H9 (cell line): ENCODE measurements around the gene PCID2. TPM values are rescaled to one million over a fixed set of nuclear protein-coding genes. Genes with fewer than 3 reads are reported as not detected.

Source experiments
- DNase-seq: peaks from one replicate; pipeline ENCODE4 v3.0.0-alpha.2; 2017
- H2AFZ ChIP-seq: one replicate; pipeline ENCODE4 v1.6.1; 2013; ENCODE audit warnings: mild to moderate bottlenecking, low read length, control low read depth, moderate library complexity
- H2AK5ac ChIP-seq: 2 replicates; pipeline ENCODE4 v1.6.1; 2013; ENCODE audit warnings: low read length, control low read depth, mixed read lengths; ENCODE audit not compliant: insufficient read length
- H2BK120ac ChIP-seq: one replicate; pipeline ENCODE4 v1.6.1; 2013; ENCODE audit warnings: low read depth, mild to moderate bottlenecking, low read length, control low read depth, inconsistent platforms; ENCODE audit not compliant: poor library complexity, severe bottlenecking
- H2BK12ac ChIP-seq: 2 replicates; pipeline ENCODE4 v1.6.1; 2013; ENCODE audit warnings: low read length, control low read depth, mixed read lengths, low read depth; ENCODE audit not compliant: insufficient read length
- H2BK15ac ChIP-seq: 2 replicates; pipeline ENCODE4 v1.6.1; 2013; ENCODE audit warnings: low read depth, low read length, control low read depth
- H2BK20ac ChIP-seq: one replicate; pipeline ENCODE4 v1.6.1; 2013; ENCODE audit warnings: low read depth, mild to moderate bottlenecking, low read length, control low read depth, inconsistent platforms; ENCODE audit not compliant: poor library complexity, severe bottlenecking
- H2BK5ac ChIP-seq: 2 replicates; pipeline ENCODE4 v1.6.1; 2013; ENCODE audit warnings: low read length, control low read depth, mixed read lengths; ENCODE audit not compliant: insufficient read length
- H3K14ac ChIP-seq: 2 replicates; pipeline ENCODE4 v1.6.1; 2013; ENCODE audit warnings: low read length, control low read depth; ENCODE audit not compliant: insufficient read depth
- H3K18ac ChIP-seq: 2 replicates; pipeline ENCODE4 v1.6.1; 2013; ENCODE audit warnings: low read depth, mild to moderate bottlenecking, mixed read lengths, low read length, control low read depth; ENCODE audit not compliant: insufficient read length
- H3K23ac ChIP-seq: 2 replicates; pipeline ENCODE4 v1.6.1; 2013; ENCODE audit warnings: low read length, control low read depth, mixed read lengths, low read depth; ENCODE audit not compliant: insufficient read length
- H3K23me2 ChIP-seq: 2 replicates; pipeline ENCODE4 v1.6.1; 2013; ENCODE audit warnings: low read depth, mild to moderate bottlenecking, mixed read lengths, low read length, control low read depth; ENCODE audit not compliant: insufficient read length, poor library complexity, severe bottlenecking
- H3K27ac ChIP-seq: 2 replicates; pipeline ENCODE4 v1.5.1; 2013; ENCODE audit warnings: low read length, control low read depth, mixed read lengths, low read depth; ENCODE audit not compliant: insufficient read length
- H3K27me3 ChIP-seq: 2 replicates; pipeline ENCODE4 v1.6.1; 2013; ENCODE audit warnings: low read length, control low read depth, inconsistent platforms; ENCODE audit not compliant: insufficient read depth
- H3K4ac ChIP-seq: 2 replicates; pipeline ENCODE4 v1.6.1; 2013; ENCODE audit warnings: low read depth, mild to moderate bottlenecking, control low read depth, inconsistent platforms, low read length, moderate library complexity
- H3K4me1 ChIP-seq: 2 replicates; pipeline ENCODE4 v1.6.1; 2013; ENCODE audit warnings: low read length, control low read depth, inconsistent platforms; ENCODE audit not compliant: insufficient read depth
- H3K4me2 ChIP-seq: 2 replicates; pipeline ENCODE4 v1.6.1; 2013; ENCODE audit warnings: low read length, control low read depth, mixed read lengths; ENCODE audit not compliant: insufficient read length, insufficient read depth
- H3K56ac ChIP-seq: 2 replicates; pipeline ENCODE4 v1.6.1; 2013; ENCODE audit warnings: low read depth, mild to moderate bottlenecking, mixed read lengths, low read length, control low read depth; ENCODE audit not compliant: insufficient read length
- H3K79me1 ChIP-seq: 2 replicates; pipeline ENCODE4 v1.6.1; 2013; ENCODE audit warnings: low read depth, mild to moderate bottlenecking, moderate library complexity, low read length, control low read depth, inconsistent platforms; ENCODE audit not compliant: insufficient read depth, poor library complexity, severe bottlenecking
- H3K79me2 ChIP-seq: 2 replicates; pipeline ENCODE4 v1.6.1; 2013; ENCODE audit warnings: low read length, control low read depth, inconsistent platforms; ENCODE audit not compliant: insufficient read depth
- H3K9ac ChIP-seq: 2 replicates; pipeline ENCODE4 v1.6.1; 2013; ENCODE audit warnings: low read length, control low read depth, mixed read lengths; ENCODE audit not compliant: insufficient read length; ENCODE audit errors: extremely low read depth
- H3K9me3 ChIP-seq: one replicate; pipeline ENCODE4 v1.6.1; 2013; ENCODE audit warnings: low read depth, low read length, inconsistent platforms; ENCODE audit not compliant: control insufficient read depth
- H3T11ph ChIP-seq: one replicate; pipeline ENCODE4 v1.6.1; 2013; ENCODE audit warnings: mild to moderate bottlenecking, low read length, control low read depth, inconsistent platforms
- H4K20me1 ChIP-seq: one replicate; pipeline ENCODE4 v1.6.1; 2013; ENCODE audit not compliant: control insufficient read depth, insufficient read length, insufficient read depth
- H4K5ac ChIP-seq: 2 replicates; pipeline ENCODE4 v1.6.1; 2013; ENCODE audit warnings: low read depth, mild to moderate bottlenecking, mixed read lengths, low read length, control low read depth; ENCODE audit not compliant: insufficient read length
- H4K8ac ChIP-seq: replicated peaks from 2 replicates; pipeline ENCODE4 v1.6.1; 2013; ENCODE audit warnings: low read length, control low read depth, mixed read lengths, low read depth; ENCODE audit not compliant: insufficient read length
- H4K91ac ChIP-seq: 2 replicates; pipeline ENCODE4 v1.6.1; 2013; ENCODE audit warnings: low read depth, mild to moderate bottlenecking, moderate library complexity, mixed read lengths, low read length, control low read depth; ENCODE audit not compliant: insufficient read length
- H3K27ac Mint-ChIP-seq, 3 experiments: 2 replicates in 2 of 3; 3 replicates in 1 of 3; pipeline ENCODE4 v1.8.0; 2020 to 2021; ENCODE audit warnings: mixed read lengths in 3 of 3, mild to moderate bottlenecking in 1 of 3, moderate library complexity in 1 of 3
- H3K27me3 Mint-ChIP-seq: 2 replicates; pipeline ENCODE4 v1.8.0; 2021; ENCODE audit warnings: low read depth, mild to moderate bottlenecking, moderate library complexity, mixed read lengths
- H3K36me3 Mint-ChIP-seq, 3 experiments: 2 replicates in 2 of 3; 3 replicates in 1 of 3; pipeline ENCODE4 v1.8.0; 2020 to 2021; ENCODE audit warnings: low read depth in 3 of 3, mixed read lengths in 3 of 3; ENCODE audit not compliant: insufficient read depth in 1 of 3
- H3K4me1 Mint-ChIP-seq, 2 experiments: 2 replicates each; pipeline ENCODE4 v1.8.0; 2020; ENCODE audit warnings: mixed read lengths in 2 of 2
- H3K4me3 Mint-ChIP-seq, 2 experiments: 2 replicates in 1 of 2; 3 replicates in 1 of 2; pipeline ENCODE4 v1.8.0; 2020 to 2021; ENCODE audit warnings: mild to moderate bottlenecking in 2 of 2, mixed read lengths in 2 of 2, moderate library complexity in 1 of 2
- H3K9me3 Mint-ChIP-seq, 2 experiments: 2 replicates in 1 of 2; 3 replicates in 1 of 2; pipeline ENCODE4 v1.8.0; 2020; ENCODE audit warnings: mild to moderate bottlenecking in 2 of 2, mixed read lengths in 2 of 2, moderate library complexity in 1 of 2
- WGBS: extraction: QIAGEN DNeasy Blood & Tissue Kit; methylation state at CpG from one replicate; pipeline ENCODE4 v1.1.7; 2013; ENCODE audit warnings: missing lambda C conversion rate, low lambda C conversion rate, mixed read lengths; ENCODE audit not compliant: insufficient read length; ENCODE audit errors: extremely low coverage; 5-methylcytosine and 5-hydroxymethylcytosine counted together
- total RNA-seq: library from RNA; stranded (reverse); gene quantifications from 2 replicates; pipeline ENCODE4 v1.2.1, GENCODE V29; 2021
- TF ChIP-seq, protein P1 (sequence below): fragments of 200-600 bp; sonication (generic); conservative IDR thresholded peaks from 3 replicates; pipeline ENCODE4 v1.8.0; 2021; ENCODE audit warnings: antibody characterized with exemption, mild to moderate bottlenecking

The PCID2 gene
- total RNA-seq, 1 experiment from 2014 or later = 66.0 TPM

DNA sequence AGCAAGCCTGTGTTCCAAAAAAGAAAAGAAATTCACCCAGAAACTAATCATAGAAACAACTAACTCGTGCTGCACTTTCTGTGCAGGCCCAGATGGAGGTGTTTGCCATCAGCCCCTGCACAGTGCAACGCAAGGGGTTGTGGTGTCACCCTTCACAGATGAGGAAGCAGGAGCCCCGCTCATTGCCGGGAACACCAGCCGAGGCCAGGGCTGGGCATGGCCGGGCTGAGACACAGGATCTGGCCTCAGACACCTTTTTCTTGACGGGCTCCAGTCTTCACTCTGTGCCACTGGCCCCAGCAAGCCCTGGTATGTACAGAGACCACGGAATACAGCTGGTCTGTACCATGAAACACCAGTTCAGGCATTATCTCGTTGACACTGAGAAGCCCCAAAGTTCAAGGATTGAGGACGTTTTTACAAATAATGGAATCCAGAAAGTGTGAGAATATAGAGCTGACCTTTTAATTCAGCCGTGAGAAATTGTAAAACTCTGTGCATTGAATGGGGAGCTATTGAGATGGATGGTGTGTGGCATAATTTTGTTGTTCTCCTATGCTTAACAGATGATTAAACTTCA, 44.1 kb upstream of the PCID2 start:
- no peak overlapping the region for H3T11ph ChIP-seq
- H3K9ac ChIP-seq = no peak overlapping the region
- H2AK5ac ChIP-seq = no peak overlapping the region
- no peak overlapping the region for H2BK5ac ChIP-seq
- Mint-ChIP-seq H3K4me1 (no peaks in the 10 kb centered on the region), H3K27ac (peak overlapping the region in 1 of 3 experiments; percentile 45; a peak in 2 of 7 replicates), H3K9me3 (no peaks in the 10 kb centered on the region), H3K36me3 (peaks cover 45 to 93% (median 93%) of the 10 kb centered on the region in 3 experiments; a peak in 6 of 7 replicates), H3K27me3 (no peaks in the 10 kb centered on the region), H3K4me3 (no peak overlapping the region)
- H3K56ac ChIP-seq = no peak overlapping the region
- no peak overlapping the region for H3K4me2 ChIP-seq
- no peak overlapping the region for H2BK12ac ChIP-seq
- H2BK120ac ChIP-seq = no peak overlapping the region
- no peak for DNase-seq
- no peaks in the 10 kb centered on the region for H3K4me1 ChIP-seq
- no peaks in the 10 kb centered on the region for H3K9me3 ChIP-seq
- H4K20me1 ChIP-seq = no peaks in the 10 kb centered on the region
- H4K91ac ChIP-seq = no peak overlapping the region
- no CpG with 5 or more reads among the region's 11 CpGs for WGBS
- no peak overlapping the region for H4K5ac ChIP-seq
- H3K14ac ChIP-seq = no peak overlapping the region
- H3K27me3 ChIP-seq = no peaks in the 10 kb centered on the region
- no peak overlapping the region for H3K4ac ChIP-seq
- TF ChIP-seq, protein P1, sequence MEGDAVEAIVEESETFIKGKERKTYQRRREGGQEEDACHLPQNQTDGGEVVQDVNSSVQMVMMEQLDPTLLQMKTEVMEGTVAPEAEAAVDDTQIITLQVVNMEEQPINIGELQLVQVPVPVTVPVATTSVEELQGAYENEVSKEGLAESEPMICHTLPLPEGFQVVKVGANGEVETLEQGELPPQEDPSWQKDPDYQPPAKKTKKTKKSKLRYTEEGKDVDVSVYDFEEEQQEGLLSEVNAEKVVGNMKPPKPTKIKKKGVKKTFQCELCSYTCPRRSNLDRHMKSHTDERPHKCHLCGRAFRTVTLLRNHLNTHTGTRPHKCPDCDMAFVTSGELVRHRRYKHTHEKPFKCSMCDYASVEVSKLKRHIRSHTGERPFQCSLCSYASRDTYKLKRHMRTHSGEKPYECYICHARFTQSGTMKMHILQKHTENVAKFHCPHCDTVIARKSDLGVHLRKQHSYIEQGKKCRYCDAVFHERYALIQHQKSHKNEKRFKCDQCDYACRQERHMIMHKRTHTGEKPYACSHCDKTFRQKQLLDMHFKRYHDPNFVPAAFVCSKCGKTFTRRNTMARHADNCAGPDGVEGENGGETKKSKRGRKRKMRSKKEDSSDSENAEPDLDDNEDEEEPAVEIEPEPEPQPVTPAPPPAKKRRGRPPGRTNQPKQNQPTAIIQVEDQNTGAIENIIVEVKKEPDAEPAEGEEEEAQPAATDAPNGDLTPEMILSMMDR = no peak
- no peak overlapping the region for H3K18ac ChIP-seq
- no peak overlapping the region for H2AFZ ChIP-seq
- H3K27ac ChIP-seq = no peak overlapping the region
- H4K8ac ChIP-seq = no peak overlapping the region
- no peaks in the 10 kb centered on the region for H3K79me1 ChIP-seq
- no peak overlapping the region for H3K23ac ChIP-seq
- no peaks in the 10 kb centered on the region for H3K79me2 ChIP-seq
- no peak overlapping the region for H2BK20ac ChIP-seq
- H3K23me2 ChIP-seq = no peaks in the 10 kb centered on the region
- no peak overlapping the region for H2BK15ac ChIP-seq
